Measurements from ENCODE around the gene TMEM82. TPM values are rescaled to one million over a fixed set of nuclear protein-coding genes. Genes with fewer than 3 reads are reported as not detected.

TMEM82 gene
- total RNA-seq = not detected
- polyA plus RNA-seq = not detected
- long read RNA-seq, donor 1 = 0 reads
- long read RNA-seq, donor 2 = 0 reads
- long read RNA-seq, donor 3 = 0 reads
- long read RNA-seq, donor 4 = 0 reads
- long read RNA-seq, donor 5 = 0 reads

- no peak for DNase-seq
- Histone ChIP-seq H3K9ac (ENCODE audit: insufficient read depth in 1 of 2, low read length in 2 of 2) (no peak within 1 kb of the TSS), H3K36me3 (ENCODE audit: control insufficient read depth in 4 of 4, insufficient read depth in 4 of 4, low read length in 4 of 4) (peaks cover 0 to 3% (median 0%) of the 10 kb centered on the region in 4 donors), H3K9me3 (ENCODE audit: control insufficient read depth in 4 of 4, insufficient read depth in 3 of 4, low read length in 3 of 4) (no peaks in the 10 kb centered on the region), H3K27me3 (ENCODE audit: control insufficient read depth in 3 of 3, insufficient read depth in 3 of 3, low read length in 2 of 3) (no peaks in the 10 kb centered on the region), H3K4me1 (ENCODE audit: control insufficient read depth in 5 of 5, insufficient read depth in 5 of 5, low read length in 5 of 5) (peaks cover 0 to 5% (median 3%) of the 10 kb centered on the region in 5 donors), H3K4me3 (no peak within 1 kb of the TSS), H3K27ac (ENCODE audit: low read depth in 1 of 2, low read length in 1 of 2) (no peak within 1 kb of the TSS)
- 42 to 61% methylated on average over 14 of the region's 14 CpGs for WGBS, 2 donors
- no peak for ATAC-seq (ENCODE audit: insufficient read depth, low FRiP score)
- TF ChIP-seq CTCF (IDR thresholded peaks at IDR 0.05; ENCODE audit: control extremely low read depth, extremely low read depth) = no peak
These were observed at the start of gene TMEM82 for GRCh38 chr1:15742339-15742801. Gene TMEM82, plus strand, starts transcription at chr1:15742499. Its CDS starts 61 bp downstream, at chr1:15742560.

DNA sequence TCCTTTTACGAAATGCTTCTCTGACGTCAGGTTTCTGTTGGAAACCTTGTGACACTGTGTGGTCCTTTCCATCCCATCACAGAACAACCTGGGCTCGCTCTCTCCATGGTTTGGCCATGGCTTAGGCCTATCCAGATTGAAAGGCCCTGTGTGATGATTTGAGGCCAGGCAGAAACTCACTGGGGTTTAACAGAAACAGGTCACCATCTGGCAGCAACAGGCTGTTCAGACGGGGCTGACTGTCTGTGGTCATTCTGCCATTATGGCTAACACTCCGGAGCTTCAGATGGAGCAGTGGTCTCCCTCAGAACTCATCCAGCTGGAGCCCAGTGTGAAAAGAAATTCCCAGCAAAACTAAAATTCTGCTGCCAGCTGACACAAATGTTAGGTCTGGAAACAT, 48.9 kb upstream of the TMEM82 start:
- peaks cover 0 to 5% (median 4%) of the 10 kb centered on the region in 4 donors for H3K36me3 ChIP-seq (ENCODE audit: control insufficient read depth in 4 of 4, insufficient read depth in 4 of 4, low read length in 4 of 4)
- H3K4me3 ChIP-seq = no peak overlapping the region
- H3K27me3 ChIP-seq (ENCODE audit: control insufficient read depth in 3 of 3, insufficient read depth in 3 of 3, low read length in 2 of 3) = no peaks in the 10 kb centered on the region
- H3K9me3 ChIP-seq (ENCODE audit: control insufficient read depth in 4 of 4, insufficient read depth in 3 of 4, low read length in 3 of 4) = no peaks in the 10 kb centered on the region
- peak overlapping the region in 1 of 2 donors; percentile 24 for H3K27ac ChIP-seq (ENCODE audit: low read depth in 1 of 2, low read length in 1 of 2)
- H3K4me1 ChIP-seq (ENCODE audit: control insufficient read depth in 5 of 5, insufficient read depth in 5 of 5, low read length in 5 of 5) = peaks cover 10 to 20% (median 15%) of the 10 kb centered on the region in 5 donors
- TF ChIP-seq CTCF (IDR thresholded peaks at IDR 0.05; ENCODE audit: control extremely low read depth, extremely low read depth) = no peak
- no peak overlapping the region for H3K9ac ChIP-seq (ENCODE audit: insufficient read depth in 1 of 2, low read length in 2 of 2)
- no peak for DNase-seq
- WGBS, 2 donors = 81 to 82% methylated on average over 5 of the region's 5 CpGs
- no peak for ATAC-seq (ENCODE audit: insufficient read depth, low FRiP score)

DNA sequence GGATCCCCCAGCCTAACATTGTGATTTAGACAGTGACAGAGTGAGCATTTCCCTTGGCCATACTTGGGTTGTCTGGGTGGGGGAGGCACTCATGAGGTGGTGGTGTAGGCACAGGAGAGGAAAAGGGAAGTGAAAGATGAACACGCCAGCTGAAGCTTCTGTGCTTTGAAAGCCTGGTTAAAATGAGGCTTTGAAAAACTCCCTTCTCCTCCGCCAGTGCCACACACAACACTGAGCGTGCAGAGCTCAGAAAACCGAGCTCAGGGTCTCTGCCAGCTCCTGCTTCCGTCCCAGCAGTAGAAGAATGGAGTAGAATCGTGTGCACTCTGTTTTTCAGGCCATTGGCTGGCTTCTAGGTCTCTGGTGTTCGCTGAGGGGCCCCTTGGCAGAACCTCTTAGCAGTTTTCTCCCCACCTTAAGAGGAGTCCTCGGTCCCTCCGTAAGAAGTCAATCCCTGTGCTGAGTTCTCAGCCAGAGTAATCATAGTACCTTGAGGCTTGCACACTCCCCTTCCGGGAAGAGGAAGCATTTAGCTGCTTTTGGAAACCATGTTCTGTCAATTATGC, 45.3 kb upstream of the TMEM82 start:
- Histone ChIP-seq H3K27me3 (ENCODE audit: control insufficient read depth in 3 of 3, insufficient read depth in 3 of 3, low read length in 2 of 3) (no peaks in the 10 kb centered on the region), H3K36me3 (ENCODE audit: control insufficient read depth in 4 of 4, insufficient read depth in 4 of 4, low read length in 4 of 4) (peaks cover 0 to 5% (median 3%) of the 10 kb centered on the region in 4 donors), H3K4me3 (no peak overlapping the region), H3K9me3 (ENCODE audit: control insufficient read depth in 4 of 4, insufficient read depth in 3 of 4, low read length in 3 of 4) (peaks cover 0 to 1% (median 0%) of the 10 kb centered on the region in 4 donors), H3K27ac (ENCODE audit: low read depth in 1 of 2, low read length in 1 of 2) (peak overlapping the region in 1 of 2 donors; percentile 77), H3K9ac (ENCODE audit: insufficient read depth in 1 of 2, low read length in 2 of 2) (peak overlapping the region in 1 of 2 donors; percentile 25), H3K4me1 (ENCODE audit: control insufficient read depth in 5 of 5, insufficient read depth in 5 of 5, low read length in 5 of 5) (peaks cover 9 to 14% (median 12%) of the 10 kb centered on the region in 5 donors)
- DNase-seq = no peak
- peak; percentile 41 for ATAC-seq (ENCODE audit: insufficient read depth, low FRiP score)
- no peak for TF ChIP-seq CTCF (IDR thresholded peaks at IDR 0.05; ENCODE audit: control extremely low read depth, extremely low read depth)
- whole genome bisulfite sequencing, 2 donors = 16 to 29% methylated on average over 10 of the region's 10 CpGs
